ENCODE measurements around the gene MIF4GD.
"Not testable (repeated sequence)": the region's sequence is repeated elsewhere in the genome, so short reads cannot be mapped to it uniquely, and the experiment has no call there.

MIF4GD gene

GRCh38 chr17:75261336-75262111 lies 9.5 kb downstream of the MIF4GD start, which contains the start of the genes GGA3 and MRPS7:
Gene GGA3, minus strand, starts transcription at chr17:75261606. Its CDS starts 19 bp downstream, at chr17:75261587.
Gene MRPS7, plus strand, starts transcription at chr17:75261879. Its CDS starts 22 bp downstream, at chr17:75261901.
- TF ChIP-seq ZFP3 (CRISPR knock-in tag; IDR thresholded peaks at IDR 0.05) (0 out of 2 replicates have a peak, but pooled peaks have one; percentile 21), CSRNP3 (CRISPR knock-in tag; IDR thresholded peaks at IDR 0.05) (no peak), GLIS3 (CRISPR knock-in tag; IDR thresholded peaks at IDR 0.05) (no peak; the same call in 1 of the 2 replicates), PATZ1 (CRISPR knock-in tag; IDR thresholded peaks at IDR 0.05; ENCODE audit: borderline replicate concordance) (0 out of 2 replicates have a peak, but pooled peaks have one; percentile 36), BACH2 (CRISPR knock-in tag; IDR thresholded peaks at IDR 0.05; ENCODE audit: borderline replicate concordance) (no peak)
- ATAC-seq = peak; percentile 97

- TF ChIP-seq ZC3H10 (CRISPR knock-in tag; IDR thresholded peaks at IDR 0.05) (no peak), TOX (CRISPR knock-in tag; IDR thresholded peaks at IDR 0.05; ENCODE audit: borderline replicate concordance) (no peak), CSDC2 (CRISPR knock-in tag; IDR thresholded peaks at IDR 0.05) (no peak)
- peak; percentile 33 for ATAC-seq
These were observed 10.2 kb downstream of the MIF4GD start for GRCh38 chr17:75260641-75261335.

GRCh38 chr17:75257228-75257627 lies 13.8 kb downstream of the MIF4GD start:
- not testable (repeated sequence) for ATAC-seq

- not testable (repeated sequence) for ATAC-seq
These were observed 14.9 kb downstream of the MIF4GD start for GRCh38 chr17:75255954-75256698.

GRCh38 chr17:75252039-75252816 lies 18.8 kb downstream of the MIF4GD start:
- no peak for ATAC-seq
- TF ChIP-seq CREB5 (CRISPR knock-in tag; IDR thresholded peaks at IDR 0.05; ENCODE audit: low read depth) = no peak
- TF ChIP-seq OSR1 (CRISPR knock-in tag; IDR thresholded peaks at IDR 0.05) = no peak
- no peak for TF ChIP-seq PPARA (CRISPR knock-in tag; IDR thresholded peaks at IDR 0.05; ENCODE audit: borderline replicate concordance)
- no peak for TF ChIP-seq TSHZ2 (CRISPR knock-in tag; IDR thresholded peaks at IDR 0.05)
- no peak for TF ChIP-seq SNAI2 (CRISPR knock-in tag; IDR thresholded peaks at IDR 0.05)
- no peak for TF ChIP-seq ZFP3 (CRISPR knock-in tag; IDR thresholded peaks at IDR 0.05)
- TF ChIP-seq BACH2 (CRISPR knock-in tag; IDR thresholded peaks at IDR 0.05; ENCODE audit: borderline replicate concordance) = no peak
- no peak for TF ChIP-seq RARB (CRISPR knock-in tag; IDR thresholded peaks at IDR 0.05)
- no peak for TF ChIP-seq ZNF70 (CRISPR knock-in tag; IDR thresholded peaks at IDR 0.05)
- TF ChIP-seq ZNF565 (CRISPR knock-in tag; conservative IDR thresholded peaks at IDR 0.05; ENCODE audit: low read depth) = no peak
- no peak for TF ChIP-seq ZC3H10 (CRISPR knock-in tag; IDR thresholded peaks at IDR 0.05)
- no peak for TF ChIP-seq ZNF8 (CRISPR knock-in tag; IDR thresholded peaks at IDR 0.05)
- no peak for TF ChIP-seq CSDC2 (CRISPR knock-in tag; IDR thresholded peaks at IDR 0.05)
- TF ChIP-seq ARNTL (CRISPR knock-in tag; IDR thresholded peaks at IDR 0.05; ENCODE audit: borderline replicate concordance, low read depth) = no peak
- no peak for TF ChIP-seq ESRRG (CRISPR knock-in tag; IDR thresholded peaks at IDR 0.05)
- no peak for TF ChIP-seq CSRNP3 (CRISPR knock-in tag; IDR thresholded peaks at IDR 0.05)
- TF ChIP-seq PATZ1 (CRISPR knock-in tag; IDR thresholded peaks at IDR 0.05; ENCODE audit: borderline replicate concordance) = no peak

Measured in SK-N-SH treated with all-trans-retinoic acid at 6 μM for 48 hours (cell line).